ENCODE measurements around the gene IRX5. TPM values are rescaled to one million over a fixed set of nuclear protein-coding genes. Genes with fewer than 3 reads are reported as not detected.

IRX5 gene
- polyA plus RNA-seq, 3 donors: 0.15 TPM; not detected in 2

DNA sequence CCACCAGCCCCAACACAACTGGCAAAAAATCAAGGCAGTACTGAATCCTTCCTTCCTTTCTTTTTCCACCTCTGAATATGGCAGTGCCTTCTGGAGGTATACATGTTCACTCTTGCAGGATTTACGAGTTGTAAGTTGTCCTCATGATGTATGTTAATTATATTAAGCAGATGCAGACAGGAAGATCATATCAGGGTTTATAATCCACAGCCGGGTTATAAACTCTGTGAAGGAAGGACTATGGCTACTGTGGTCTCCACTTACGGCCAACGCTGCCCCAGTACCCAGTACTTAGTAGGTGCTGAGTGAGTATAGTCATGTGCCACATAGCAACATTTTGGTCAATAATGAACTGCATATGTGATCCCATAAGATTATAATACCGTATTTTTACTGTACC, 19.6 kb upstream of the IRX5 start:
- Mint-ChIP-seq H3K9me3 (peaks cover 0 to 1% (median 0%) of the 10 kb centered on the region in 7 donors), H3K36me3 (no peaks in the 10 kb centered on the region), H3K27ac (no peak overlapping the region), H3K27me3 (ENCODE audit: low read depth in 3 of 3) (peaks cover 7 to 12% (median 11%) of the 10 kb centered on the region in 3 donors), H3K4me3 (no peak overlapping the region), H3K4me1 (no peaks in the 10 kb centered on the region)
- WGBS (ENCODE audit: insufficient coverage): 90% methylated on average over 2 of the region's 5 CpGs
- Histone ChIP-seq H3K4me1 (ENCODE audit: control insufficient read depth in 1 of 2, insufficient read depth in 2 of 2, low read length in 2 of 2) (no peaks in the 10 kb centered on the region), H3K36me3 (replicated peaks in 1 of 2; ENCODE audit: control insufficient read depth in 1 of 2, insufficient read depth in 2 of 2, low read length in 2 of 2) (no peaks in the 10 kb centered on the region), H3K79me2 (ENCODE audit: insufficient read depth, low read length) (no peaks in the 10 kb centered on the region), H4K20me1 (ENCODE audit: insufficient read depth, low read length) (no peaks in the 10 kb centered on the region), H3K27me3 (ENCODE audit: control insufficient read depth in 2 of 2, insufficient read depth in 2 of 2, low read length in 2 of 2) (no peaks in the 10 kb centered on the region), H3K27ac (ENCODE audit: low read depth in 1 of 2, low read length in 2 of 2) (no peak overlapping the region), H3K9ac (ENCODE audit: insufficient read depth, low read length, poor library complexity, severe bottlenecking) (no peak overlapping the region), H3K4me3 (replicated peaks in 1 of 3; ENCODE audit: low read depth in 2 of 3, low read length in 3 of 3) (no peak overlapping the region), H3K4me2 (replicated peaks; ENCODE audit: extremely low read depth, low read length, poor library complexity, severe bottlenecking) (no peak overlapping the region), H2AFZ (ENCODE audit: insufficient read depth, low read depth, low read length, poor library complexity, severe bottlenecking) (no peak overlapping the region), H3K9me3 (replicated peaks in 1 of 2; ENCODE audit: control insufficient read depth in 1 of 2, insufficient read depth in 1 of 2, low read length in 2 of 2) (no peaks in the 10 kb centered on the region)
- intact Hi-C loops (cut with micrococcal nuclease): no loop called here
- TF ChIP-seq, protein P1, sequence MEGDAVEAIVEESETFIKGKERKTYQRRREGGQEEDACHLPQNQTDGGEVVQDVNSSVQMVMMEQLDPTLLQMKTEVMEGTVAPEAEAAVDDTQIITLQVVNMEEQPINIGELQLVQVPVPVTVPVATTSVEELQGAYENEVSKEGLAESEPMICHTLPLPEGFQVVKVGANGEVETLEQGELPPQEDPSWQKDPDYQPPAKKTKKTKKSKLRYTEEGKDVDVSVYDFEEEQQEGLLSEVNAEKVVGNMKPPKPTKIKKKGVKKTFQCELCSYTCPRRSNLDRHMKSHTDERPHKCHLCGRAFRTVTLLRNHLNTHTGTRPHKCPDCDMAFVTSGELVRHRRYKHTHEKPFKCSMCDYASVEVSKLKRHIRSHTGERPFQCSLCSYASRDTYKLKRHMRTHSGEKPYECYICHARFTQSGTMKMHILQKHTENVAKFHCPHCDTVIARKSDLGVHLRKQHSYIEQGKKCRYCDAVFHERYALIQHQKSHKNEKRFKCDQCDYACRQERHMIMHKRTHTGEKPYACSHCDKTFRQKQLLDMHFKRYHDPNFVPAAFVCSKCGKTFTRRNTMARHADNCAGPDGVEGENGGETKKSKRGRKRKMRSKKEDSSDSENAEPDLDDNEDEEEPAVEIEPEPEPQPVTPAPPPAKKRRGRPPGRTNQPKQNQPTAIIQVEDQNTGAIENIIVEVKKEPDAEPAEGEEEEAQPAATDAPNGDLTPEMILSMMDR (IDR thresholded peaks at IDR 0.05): no peak
- DNase-seq: no peak

DNA sequence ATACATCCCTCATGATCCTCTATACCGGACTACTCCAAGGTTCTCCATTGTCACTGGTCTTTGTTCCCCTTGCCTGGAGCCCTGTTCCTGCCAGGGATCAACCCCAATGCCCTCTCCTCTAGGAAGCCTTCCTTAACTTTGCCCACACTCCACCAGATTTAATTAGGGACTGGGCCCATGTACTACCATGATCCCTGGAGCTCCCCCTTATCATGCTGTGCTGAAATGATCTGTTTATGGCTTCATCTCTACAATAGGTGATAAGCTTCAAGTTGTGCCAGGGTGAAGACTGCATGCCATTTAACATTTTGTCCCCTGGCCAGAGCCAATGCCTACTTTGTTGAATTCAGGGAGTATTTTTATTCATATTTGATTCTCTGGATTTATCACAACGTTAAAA, 17.9 kb upstream of the IRX5 start:
- no peaks in the 10 kb centered on the region for H3K4me1 Mint-ChIP-seq
- no peaks in the 10 kb centered on the region for H3K27me3 ChIP-seq (ENCODE audit: control insufficient read depth in 2 of 2, insufficient read depth in 2 of 2, low read length in 2 of 2)
- no peak overlapping the region for H3K4me2 ChIP-seq (replicated peaks; ENCODE audit: extremely low read depth, low read length, poor library complexity, severe bottlenecking)
- H4K20me1 ChIP-seq (ENCODE audit: insufficient read depth, low read length): no peaks in the 10 kb centered on the region
- H2AFZ ChIP-seq (ENCODE audit: insufficient read depth, low read depth, low read length, poor library complexity, severe bottlenecking): no peak overlapping the region
- WGBS (ENCODE audit: insufficient coverage): 100% methylated on average over 1 of the region's 2 CpGs
- peaks cover 7 to 13% (median 12%) of the 10 kb centered on the region in 3 donors for H3K27me3 Mint-ChIP-seq (ENCODE audit: low read depth in 3 of 3)
- no peak overlapping the region for H3K9ac ChIP-seq (ENCODE audit: insufficient read depth, low read length, poor library complexity, severe bottlenecking)
- H3K36me3 Mint-ChIP-seq: no peaks in the 10 kb centered on the region
- H3K36me3 ChIP-seq (replicated peaks in 1 of 2; ENCODE audit: control insufficient read depth in 1 of 2, insufficient read depth in 2 of 2, low read length in 2 of 2): no peaks in the 10 kb centered on the region
- no peak overlapping the region for H3K4me3 ChIP-seq (replicated peaks in 1 of 3; ENCODE audit: low read depth in 2 of 3, low read length in 3 of 3)
- H3K4me3 Mint-ChIP-seq: peak overlapping the region in 1 of 2 donors; percentile 37
- TF ChIP-seq, protein P1 (IDR thresholded peaks at IDR 0.05): no peak
- H3K27ac Mint-ChIP-seq: no peak overlapping the region
- no peaks in the 10 kb centered on the region for H3K4me1 ChIP-seq (ENCODE audit: control insufficient read depth in 1 of 2, insufficient read depth in 2 of 2, low read length in 2 of 2)
- no peaks in the 10 kb centered on the region for H3K9me3 ChIP-seq (replicated peaks in 1 of 2; ENCODE audit: control insufficient read depth in 1 of 2, insufficient read depth in 1 of 2, low read length in 2 of 2)
- peaks cover 0 to 1% (median 0%) of the 10 kb centered on the region in 7 donors for H3K9me3 Mint-ChIP-seq
- no peaks in the 10 kb centered on the region for H3K79me2 ChIP-seq (ENCODE audit: insufficient read depth, low read length)
- no peak for DNase-seq
- no peak overlapping the region for H3K27ac ChIP-seq (ENCODE audit: low read depth in 1 of 2, low read length in 2 of 2)
- intact Hi-C loops (cut with micrococcal nuclease): no loop called here
